Ureter (tissue), 1 donor: ENCODE results near the gene ST8SIA1. TPM values are rescaled to one million over a fixed set of nuclear protein-coding genes. Genes with fewer than 3 reads are reported as not detected.
A peak's percentile ranks its signal among the peaks of the same experiment; 100 is the strongest.

Experiments used
- DNase-seq: peaks from one replicate; pipeline ENCODE4 v3.0.0-alpha.2; 2020; ENCODE audit warnings: low spot score
- total RNA-seq: library from RNA; stranded (reverse); gene quantifications from one replicate; pipeline ENCODE4 v1.2.4, GENCODE V29; 2023
- donor health status: DM: yes; HTN: yes; CAD: no.

ST8SIA1 gene
- total RNA-seq, 1 donor from 2014 or later = 9.4 TPM

GRCh38 chr12:22283006-22283506 is 51.5 kb downstream of the ST8SIA1 start:
- DNase-seq = no peak

DNA sequence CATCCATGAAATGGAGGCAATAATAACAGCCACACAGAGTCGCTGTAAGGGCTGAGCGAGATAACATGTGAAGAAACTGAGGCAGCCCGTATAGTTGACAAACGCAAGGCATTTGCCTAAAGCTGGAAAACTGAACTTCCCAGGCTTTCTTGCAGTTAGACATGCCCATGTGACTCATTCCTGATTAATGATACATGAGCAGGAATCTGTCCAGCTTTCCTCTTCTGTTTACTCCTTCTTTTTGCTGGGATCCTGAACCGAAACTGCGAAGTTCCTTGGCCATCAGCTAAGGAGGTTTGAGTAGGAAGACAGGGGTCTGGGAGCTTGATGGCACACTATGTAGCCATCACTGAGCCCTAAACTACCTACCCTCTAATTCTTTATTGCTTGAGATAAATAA is 52.2 kb downstream of the ST8SIA1 start:
- no peak for DNase-seq

DNA sequence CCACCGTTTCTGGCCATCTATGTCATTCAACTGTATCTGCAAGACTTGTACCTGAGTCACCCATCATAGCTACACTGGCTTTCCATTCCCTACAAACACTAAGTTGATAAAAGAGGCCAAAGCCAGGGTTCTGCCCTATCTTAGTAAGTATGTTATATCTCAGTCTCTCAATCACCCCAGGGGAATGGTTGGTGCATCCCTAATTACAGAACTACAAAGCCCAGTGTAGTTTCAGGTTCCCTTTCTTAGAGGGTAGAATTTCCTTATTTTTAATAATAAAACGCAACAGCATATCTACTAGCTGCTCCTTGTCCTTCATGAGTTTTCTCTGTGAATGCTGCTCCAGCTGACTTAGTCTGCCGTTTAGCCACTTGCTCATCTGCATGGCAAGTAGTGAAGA is 57.6 kb downstream of the ST8SIA1 start:
- no peak for DNase-seq

GRCh38 chr12:22276313-22276712 is 58.2 kb downstream of the ST8SIA1 start:
- no peak for DNase-seq

DNA sequence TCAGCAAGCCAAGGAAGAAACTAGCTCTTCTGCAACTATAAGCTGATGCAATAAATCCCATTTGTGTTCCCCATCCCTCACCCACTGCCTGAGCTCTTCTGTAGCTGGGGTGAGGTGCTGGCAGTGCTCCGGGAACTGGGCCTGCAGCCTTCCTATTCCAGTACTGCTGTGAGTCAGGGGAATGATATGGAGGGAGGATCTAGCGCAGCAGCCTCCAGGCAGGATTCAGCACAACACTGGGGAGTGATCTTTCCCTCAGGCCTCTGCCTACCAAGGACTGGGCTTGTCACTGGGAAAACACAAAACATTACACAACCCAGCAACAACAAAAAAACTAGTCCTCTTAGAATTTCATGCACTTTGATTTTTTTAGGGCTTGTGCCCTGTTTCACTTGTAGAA is 58.7 kb downstream of the ST8SIA1 start:
- peak; percentile 86 for DNase-seq

GRCh38 chr12:22272335-22273151 is 62.0 kb downstream of the ST8SIA1 start:
- no peak for DNase-seq

GRCh38 chr12:22271023-22271422 is 63.5 kb downstream of the ST8SIA1 start:
- DNase-seq = no peak

DNA sequence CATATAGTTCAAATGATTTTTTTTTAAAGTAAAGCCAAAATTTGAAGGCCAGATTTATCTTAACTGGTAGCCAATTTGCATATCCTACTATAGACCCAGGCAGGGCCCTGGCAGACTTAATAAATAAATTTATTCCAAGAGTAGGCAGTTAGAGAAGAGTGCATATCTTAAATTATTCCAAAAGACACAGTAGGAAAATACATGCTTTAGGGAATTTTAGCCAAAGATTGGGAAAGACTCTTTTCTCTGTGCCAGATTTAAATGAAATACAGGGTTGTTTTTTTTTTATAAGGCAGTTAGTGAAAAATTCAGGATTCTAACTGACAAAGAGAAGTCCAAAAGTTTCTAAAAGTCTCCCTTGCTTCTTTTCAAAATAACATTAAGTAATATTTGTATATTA is 65.5 kb downstream of the ST8SIA1 start:
- DNase-seq = no peak

DNA sequence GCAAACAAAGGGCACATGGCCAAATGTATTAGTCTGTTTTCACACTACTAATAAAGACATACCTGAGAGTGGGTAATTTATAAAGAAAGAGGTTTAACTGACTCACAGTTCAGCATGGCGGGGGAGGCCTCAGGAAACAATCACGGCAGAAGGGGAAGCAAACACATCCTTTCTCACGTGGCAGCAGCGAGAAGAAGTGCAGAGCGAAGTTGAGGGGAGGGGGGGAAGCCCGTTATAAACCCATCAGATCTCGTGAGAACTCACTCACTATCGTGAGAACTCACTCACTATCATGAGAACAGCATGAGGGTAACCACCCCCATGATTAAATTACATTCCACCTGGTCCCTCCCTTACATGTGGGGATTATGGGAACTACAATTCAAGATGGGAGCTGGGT is 66.1 kb downstream of the ST8SIA1 start:
- DNase-seq = no peak

- DNase-seq = no peak
Measured at GRCh38 chr12:22266101-22266500, 68.4 kb downstream of the ST8SIA1 start.

DNA sequence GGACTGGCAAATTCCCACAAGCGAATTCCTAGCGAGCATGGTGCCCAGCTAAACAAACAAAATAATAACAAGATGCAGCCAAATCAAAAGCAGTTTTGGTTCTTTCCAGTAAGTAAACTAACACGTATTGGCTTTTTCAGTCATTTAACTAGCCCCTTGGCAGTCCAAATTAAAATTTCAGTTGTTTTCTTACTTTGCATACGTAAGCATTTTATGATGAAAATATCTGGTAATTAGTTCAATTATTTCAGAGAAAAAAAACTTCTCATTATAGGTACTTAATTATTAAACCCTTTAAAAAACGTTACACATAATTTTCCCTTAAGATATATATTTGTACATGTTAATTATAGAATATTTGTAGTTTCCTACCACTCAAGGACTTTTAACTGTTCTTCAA is 70.1 kb downstream of the ST8SIA1 start:
- no peak for DNase-seq

- DNase-seq = no peak
Measured at GRCh38 chr12:22262309-22262708, 72.2 kb downstream of the ST8SIA1 start.

DNA sequence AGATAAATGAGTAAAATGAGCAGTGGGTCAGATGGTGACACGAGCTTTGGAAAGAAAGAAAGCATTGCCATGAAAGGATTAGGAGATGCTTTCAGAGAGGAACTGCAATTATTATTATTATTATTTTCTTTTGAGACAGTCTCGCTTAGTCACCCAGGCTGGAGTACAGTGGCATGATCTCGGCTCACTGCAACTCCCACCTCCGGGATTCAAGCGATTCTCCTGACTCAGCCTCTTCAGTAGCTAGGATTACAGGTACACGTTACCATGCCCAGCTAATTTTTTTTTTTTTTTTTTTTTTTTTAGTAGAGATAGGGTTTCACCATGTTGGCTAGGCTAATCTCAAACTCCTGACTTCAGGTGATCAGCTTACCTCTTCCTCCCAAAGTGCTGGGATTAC is 77.4 kb downstream of the ST8SIA1 start:
- no peak for DNase-seq

GRCh38 chr12:22256605-22257004 is 77.9 kb downstream of the ST8SIA1 start:
- DNase-seq = no peak

GRCh38 chr12:22256041-22256441 is 78.5 kb downstream of the ST8SIA1 start:
- DNase-seq = no peak

GRCh38 chr12:22255097-22255496 is 79.4 kb downstream of the ST8SIA1 start:
- DNase-seq = no peak

GRCh38 chr12:22254478-22254877 is 80.0 kb downstream of the ST8SIA1 start:
- no peak for DNase-seq

- no peak for DNase-seq
Measured at GRCh38 chr12:22252057-22252456, 82.5 kb downstream of the ST8SIA1 start.

GRCh38 chr12:22250762-22251161 is 83.7 kb downstream of the ST8SIA1 start:
- no peak for DNase-seq

DNA sequence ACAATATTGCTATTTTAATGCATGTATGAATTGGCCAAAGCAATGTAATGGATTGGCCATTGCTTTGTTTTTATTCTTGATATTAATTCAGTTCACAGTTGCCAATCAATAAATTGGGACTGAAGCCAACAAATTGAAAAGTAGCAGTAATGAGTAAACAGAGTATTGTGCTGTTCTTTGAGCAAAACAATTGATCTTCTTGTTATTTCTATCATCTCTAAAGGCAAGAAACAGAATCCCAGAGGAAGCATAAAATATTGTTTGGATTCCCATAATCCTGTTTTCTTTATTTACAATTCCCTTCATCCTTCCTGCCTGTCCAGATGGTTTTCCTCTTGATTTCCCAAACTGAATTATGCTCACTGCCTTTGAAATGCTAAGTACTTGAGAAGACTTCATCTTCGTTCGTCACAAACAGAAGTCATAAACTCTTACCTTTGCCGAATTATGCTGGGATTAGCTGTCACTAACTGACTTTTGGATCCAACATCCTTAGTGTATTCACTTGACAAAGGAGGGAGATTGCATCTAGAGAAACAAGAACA is 85.9 kb downstream of the ST8SIA1 start:
- no peak for DNase-seq

DNA sequence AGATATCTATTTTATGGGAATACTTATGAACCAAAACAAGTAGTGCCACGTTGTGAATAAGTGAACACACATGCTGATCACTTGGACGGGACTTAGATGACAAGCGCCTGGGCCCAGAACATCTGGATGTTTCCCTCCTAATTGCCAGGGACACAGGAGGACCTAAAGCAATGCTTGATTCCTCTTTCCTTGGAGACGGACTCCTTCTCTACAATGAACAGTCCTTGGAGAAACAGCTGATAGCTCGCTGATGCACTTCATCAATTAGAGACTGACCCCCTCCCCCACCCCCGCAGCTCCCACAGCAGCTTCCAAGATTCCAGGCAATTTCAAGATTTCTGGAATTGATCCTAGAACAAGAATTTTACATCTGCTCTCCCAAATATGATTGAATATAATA is 86.4 kb downstream of the ST8SIA1 start:
- DNase-seq = no peak

- DNase-seq = no peak
Measured at GRCh38 chr12:22246217-22246846, 88.2 kb downstream of the ST8SIA1 start.

DNA sequence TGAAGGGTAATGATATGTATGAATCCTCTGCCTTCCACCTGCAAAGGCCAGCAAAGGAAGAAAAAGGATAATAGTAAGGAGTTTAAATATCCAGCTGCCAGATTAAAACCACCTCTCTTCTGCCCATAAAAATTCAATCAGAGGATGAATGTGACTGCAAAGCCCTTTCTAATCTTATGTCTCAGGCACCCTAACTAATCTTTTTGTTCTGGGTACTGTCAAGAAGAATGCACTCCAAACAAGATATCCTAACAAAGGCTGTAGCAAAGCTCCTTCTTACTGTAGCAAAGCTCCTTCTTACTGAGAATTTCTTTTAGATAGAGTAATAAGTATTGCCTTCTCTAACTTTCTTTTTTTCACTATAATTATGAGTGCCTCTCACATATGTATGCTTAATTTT is 91.8 kb downstream of the ST8SIA1 start:
- no peak for DNase-seq
